MCF 10A (cell line): ENCODE results near the gene OSCAR. TPM values are rescaled to one million over a fixed set of nuclear protein-coding genes. Genes with fewer than 3 reads are reported as not detected.
"Not testable (repeated sequence)": the region's sequence is repeated elsewhere in the genome, so short reads cannot be mapped to it uniquely, and the experiment has no call there.

Experiments used
- BruUV-seq: library from RNA; stranded (reverse); fragments of 400-500 nt; replicated peaks from 2 replicates; lab custom pipeline; 2021; lab: Mats Ljungman, UMichigan
- CTCF ChIA-PET: fragments of 300-600 bp; sonication (Branson Sonifier 250); formaldehyde crosslinking; extraction: SDS; loops from one replicate; lab custom pipeline; 2021; ENCODE audit warnings: antibody characterized with exemption, inconsistent platforms; lab: Yijun Ruan, JAX
- POLR2A ChIA-PET: fragments of 300-600, 350-650 bp; sonication (Branson Sonifier 250); formaldehyde crosslinking; extraction: SDS; loops from one replicate; lab custom pipeline; 2020; ENCODE audit warnings: antibody characterized with exemption, inconsistent platforms; lab: Yijun Ruan, JAX
- DNase-seq: peaks from one replicate; pipeline ENCODE4 v3.0.0-alpha.2; 2018; ENCODE audit not compliant: unreplicated experiment
- H3K27ac Mint-ChIP-seq: one replicate; pipeline ENCODE4 v1.8.0; 2022; ENCODE audit warnings: mild to moderate bottlenecking, low read depth, mixed read lengths; ENCODE audit not compliant: unreplicated experiment
- H3K27me3 Mint-ChIP-seq: one replicate; pipeline ENCODE4 v1.8.0; 2022; ENCODE audit warnings: mixed read lengths; ENCODE audit not compliant: insufficient read depth, unreplicated experiment
- H3K36me3 Mint-ChIP-seq: one replicate; pipeline ENCODE4 v1.8.0; 2022; ENCODE audit warnings: mild to moderate bottlenecking, moderate library complexity, mixed read lengths; ENCODE audit not compliant: insufficient read depth, unreplicated experiment
- H3K4me1 Mint-ChIP-seq: one replicate; pipeline ENCODE4 v1.8.0; 2022; ENCODE audit warnings: mixed read lengths; ENCODE audit not compliant: insufficient read depth, unreplicated experiment
- H3K4me3 Mint-ChIP-seq: one replicate; pipeline ENCODE4 v1.8.0; 2022; ENCODE audit warnings: mild to moderate bottlenecking, moderate library complexity, mixed read lengths; ENCODE audit not compliant: unreplicated experiment
- H3K9me3 Mint-ChIP-seq: one replicate; pipeline ENCODE4 v1.8.0; 2022; ENCODE audit warnings: mixed read lengths; ENCODE audit not compliant: unreplicated experiment
- intact Hi-C: fragments of 100-400 bp; cut with micrococcal nuclease; formaldehyde crosslinking; loops from 2 replicates; pipeline ENCODE4 v1.14.1; 2022
- total RNA-seq: library from RNA; stranded (reverse); gene quantifications from 2 replicates; pipeline ENCODE4 v1.2.3, GENCODE V29; 2022
- TF ChIP-seq, protein P1 (sequence below): fragments of 200-600 bp; IDR thresholded peaks from one replicate; pipeline ENCODE4 v1.8.0; 2022; ENCODE audit warnings: antibody characterized with exemption, mild to moderate bottlenecking; ENCODE audit not compliant: unreplicated experiment

OSCAR gene
- total RNA-seq, 1 experiment from 2014 or later, result 2.9 TPM

DNA sequence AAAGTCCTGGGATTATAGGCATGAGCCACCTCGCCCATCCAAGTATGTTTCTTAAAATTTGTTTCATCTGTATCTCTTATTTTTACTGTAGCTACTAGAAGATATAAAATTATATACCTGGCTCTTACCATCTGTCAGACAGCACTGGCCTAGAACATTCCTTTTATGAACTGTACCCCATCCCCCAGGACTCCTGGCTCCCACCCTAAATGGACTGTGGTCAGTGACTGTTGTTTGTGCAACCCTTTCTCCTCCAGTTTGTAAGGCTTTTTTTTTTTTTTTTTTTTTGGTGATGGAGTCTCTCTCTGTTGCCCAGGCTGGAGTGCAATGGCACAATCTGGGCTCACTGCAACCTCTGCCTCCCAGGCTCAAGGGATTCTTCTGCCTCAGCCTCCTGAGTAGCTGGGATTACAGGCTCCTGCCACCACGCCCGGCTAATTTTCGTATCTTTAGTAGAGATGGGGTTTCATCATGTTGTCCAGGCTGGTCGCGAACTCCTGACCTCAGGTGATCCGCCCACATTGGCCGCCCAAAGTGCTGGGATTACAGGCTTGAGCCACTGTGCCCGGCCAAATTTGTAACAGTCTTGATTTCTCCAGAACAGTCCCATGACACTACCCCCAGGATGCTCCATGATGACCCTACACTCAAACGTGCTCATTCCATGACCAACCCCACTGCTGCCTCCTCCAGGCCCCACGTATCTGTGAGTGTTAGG is 4.6 kb upstream of the OSCAR start:
- Mint-ChIP-seq H3K9me3 (no peaks in the 10 kb centered on the region), H3K4me1 (peaks cover 11% of the 10 kb centered on the region), H3K4me3 (peak overlapping the region; percentile 99), H3K27me3 (no peaks in the 10 kb centered on the region), H3K27ac (peak overlapping the region; percentile 37), H3K36me3 (peaks cover 48% of the 10 kb centered on the region)
- CTCF ChIA-PET, result interaction anchor here (0.7 kb wide), 1 partner anchor 51 kb away, joined by 4 read pairs; no protein-coding TSS in a partner anchor
- POLR2A ChIA-PET, result interaction anchor here (2.5 to 4.0 kb wide), 2 partner anchors 11 kb away, joined by 11 to 45 read pairs; partner anchors contain the start of genes PRPF31 and TFPT
- no peak for DNase-seq
- intact Hi-C loops, result loop anchor here (10.0 kb wide), 1 partner anchor 240 kb away; the partner anchor contains the start of gene MYADM
- TF ChIP-seq, protein P1, sequence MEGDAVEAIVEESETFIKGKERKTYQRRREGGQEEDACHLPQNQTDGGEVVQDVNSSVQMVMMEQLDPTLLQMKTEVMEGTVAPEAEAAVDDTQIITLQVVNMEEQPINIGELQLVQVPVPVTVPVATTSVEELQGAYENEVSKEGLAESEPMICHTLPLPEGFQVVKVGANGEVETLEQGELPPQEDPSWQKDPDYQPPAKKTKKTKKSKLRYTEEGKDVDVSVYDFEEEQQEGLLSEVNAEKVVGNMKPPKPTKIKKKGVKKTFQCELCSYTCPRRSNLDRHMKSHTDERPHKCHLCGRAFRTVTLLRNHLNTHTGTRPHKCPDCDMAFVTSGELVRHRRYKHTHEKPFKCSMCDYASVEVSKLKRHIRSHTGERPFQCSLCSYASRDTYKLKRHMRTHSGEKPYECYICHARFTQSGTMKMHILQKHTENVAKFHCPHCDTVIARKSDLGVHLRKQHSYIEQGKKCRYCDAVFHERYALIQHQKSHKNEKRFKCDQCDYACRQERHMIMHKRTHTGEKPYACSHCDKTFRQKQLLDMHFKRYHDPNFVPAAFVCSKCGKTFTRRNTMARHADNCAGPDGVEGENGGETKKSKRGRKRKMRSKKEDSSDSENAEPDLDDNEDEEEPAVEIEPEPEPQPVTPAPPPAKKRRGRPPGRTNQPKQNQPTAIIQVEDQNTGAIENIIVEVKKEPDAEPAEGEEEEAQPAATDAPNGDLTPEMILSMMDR, result no peak
- BruUV-seq, result no TSS peak

DNA sequence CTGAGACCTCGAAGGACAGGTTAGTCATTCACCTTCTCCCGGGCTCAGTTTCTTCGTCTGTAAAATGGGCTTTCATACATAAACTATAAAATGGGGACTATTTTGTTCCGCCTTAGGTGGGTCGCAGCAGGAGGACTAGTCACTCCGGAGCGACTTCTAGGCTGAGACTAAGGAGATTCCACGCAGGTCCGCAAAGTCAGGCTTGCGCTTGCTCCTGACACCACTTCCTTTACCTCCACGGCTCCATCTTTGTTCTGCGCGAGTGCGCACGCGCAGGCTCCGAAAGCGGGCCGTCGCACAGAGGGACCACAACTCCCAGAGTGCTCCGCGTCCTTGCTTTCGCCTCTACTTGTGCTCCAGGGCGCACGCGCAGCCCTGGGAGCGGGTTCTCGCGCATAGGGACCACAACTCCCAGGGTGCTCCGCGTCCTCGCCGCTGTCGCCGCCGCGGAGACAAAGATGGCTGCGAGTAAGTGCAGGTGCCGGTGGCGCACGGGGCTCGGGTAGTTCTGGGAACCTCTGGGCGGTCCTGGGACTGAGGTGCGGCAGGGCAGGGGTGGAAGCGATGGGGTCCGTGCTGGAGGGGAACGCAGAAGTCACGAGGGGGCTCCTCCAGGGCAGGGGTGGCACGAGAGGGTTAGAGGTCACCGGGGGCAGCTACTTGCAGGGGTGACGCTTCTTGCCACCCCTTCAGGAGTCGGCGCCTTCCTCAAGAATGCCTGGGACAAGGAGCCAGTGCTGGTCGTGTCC is 2.0 kb upstream of the OSCAR start, which contains the start of gene NDUFA3:
TSS of gene NDUFA3 (plus strand) at position 435 of the 749 bp plus-strand sequence. CDS start at position 459, 24 bp downstream.
- Mint-ChIP-seq H3K27ac (peak within 1 kb of the TSS; percentile 91), H3K36me3 (peaks cover 27% of the 10 kb centered on the region), H3K4me3 (peak within 1 kb of the TSS; percentile 99), H3K9me3 (no peaks in the 10 kb centered on the region), H3K27me3 (no peaks in the 10 kb centered on the region), H3K4me1 (peaks cover 9% of the 10 kb centered on the region)
- CTCF ChIA-PET, result no interaction called here
- TF ChIP-seq, protein P1, result no peak
- DNase-seq, result peak; percentile 99
- intact Hi-C loops, result loop anchor here (10.0 kb wide), 1 partner anchor 238 kb away; the partner anchor contains the start of gene MYADM
- POLR2A ChIA-PET, result interaction anchor here (0.8 to 4.0 kb wide), 2 partner anchors 13 to 35 kb away, joined by 4 to 45 read pairs; partner anchors contain the start of genes CNOT3, PRPF31 and TFPT
- no TSS peak for BruUV-seq

DNA sequence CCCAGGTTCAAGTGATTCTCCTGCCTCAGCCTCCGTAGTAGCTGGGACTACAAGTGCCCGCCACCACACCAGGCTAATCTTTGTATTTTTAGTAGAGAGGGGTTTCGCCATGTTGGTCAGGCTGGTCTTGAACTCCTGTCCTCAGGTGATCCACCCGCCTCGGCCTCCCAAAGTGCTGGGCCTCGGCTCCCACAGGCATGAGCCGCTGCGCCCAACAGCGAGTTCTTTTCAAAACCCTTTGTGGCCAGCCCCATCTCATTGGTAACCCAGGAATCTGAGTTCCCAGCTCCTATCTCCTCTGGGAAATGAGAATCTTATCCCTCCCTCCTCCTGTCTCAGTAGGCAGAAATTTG is 724 bp downstream of the OSCAR start:
- CTCF ChIA-PET, result interaction anchor here (0.6 kb wide), 1 partner anchor 290 kb away, joined by 3 read pairs; no protein-coding TSS in a partner anchor

DNA sequence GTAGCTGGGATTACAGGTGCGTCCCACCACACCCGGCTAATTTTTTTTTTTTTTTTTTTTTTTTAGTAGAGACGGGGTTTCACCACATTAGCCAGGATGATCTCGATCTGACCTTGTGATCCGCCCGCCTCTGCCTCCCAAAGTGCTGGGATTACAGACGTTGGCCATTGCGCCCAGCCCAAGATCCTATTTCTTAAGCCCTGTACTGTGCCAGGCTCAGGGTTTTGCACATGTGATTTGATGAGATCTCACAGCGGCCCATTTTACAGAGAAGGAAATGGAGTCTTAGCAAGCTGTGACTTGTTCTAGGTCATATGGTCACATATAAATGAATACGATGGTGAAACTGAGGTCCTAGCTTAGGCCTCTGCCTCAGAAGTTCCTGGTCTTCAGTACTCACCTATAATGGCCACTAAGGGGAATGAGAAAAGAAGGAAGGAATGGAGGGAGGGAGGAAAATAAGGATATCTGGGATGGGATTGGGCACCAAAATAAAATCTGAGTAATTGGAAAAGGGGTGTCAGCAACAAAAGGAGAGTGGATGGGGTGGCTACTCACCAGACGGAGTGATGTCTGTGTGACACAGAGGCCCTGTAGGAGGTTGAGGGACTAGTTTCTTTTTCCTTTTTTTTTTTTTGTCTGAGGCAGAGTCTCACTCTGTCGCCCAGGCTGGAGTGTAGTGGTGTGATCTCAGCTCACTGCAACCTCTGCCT is 1.3 kb downstream of the OSCAR start:
- intact Hi-C loops, result no loop called here
- Mint-ChIP-seq H3K27ac (no peak overlapping the region), H3K27me3 (peaks cover 16% of the 10 kb centered on the region), H3K4me3 (no peak overlapping the region), H3K4me1 (peaks cover 10% of the 10 kb centered on the region), H3K9me3 (no peaks in the 10 kb centered on the region), H3K36me3 (no peaks in the 10 kb centered on the region)
- ChIA-PET CTCF (interaction anchor here (0.6 to 2.8 kb wide), 2 partner anchors 290 to 306 kb away, joined by 3 to 7 read pairs; no protein-coding TSS in a partner anchor), POLR2A (no interaction called here)
- BruUV-seq, result no TSS peak
- no peak for DNase-seq
- TF ChIP-seq, protein P1, result no peak

More for the DNA sequence above, 724 bp downstream of the OSCAR start:
- H3K36me3 Mint-ChIP-seq, POLR2A ChIA-PET, H3K4me3 Mint-ChIP-seq, BruUV-seq, DNase-seq, H3K9me3 Mint-ChIP-seq, H3K27ac Mint-ChIP-seq: not testable (repeated sequence)
- peaks cover 16% of the 10 kb centered on the region for H3K27me3 Mint-ChIP-seq
- intact Hi-C loops, result loop anchor here (10.0 kb wide), 1 partner anchor 235 kb away; the partner anchor contains the start of gene MYADM
- peaks cover 10% of the 10 kb centered on the region for H3K4me1 Mint-ChIP-seq
